Measurements from ENCODE around the gene POLRMT. TPM values are rescaled to one million over a fixed set of nuclear protein-coding genes. Genes with fewer than 3 reads are reported as not detected.
A peak's percentile ranks its signal among the peaks of the same experiment; 100 is the strongest.
"Not testable (repeated sequence)": the region's sequence is repeated elsewhere in the genome, so short reads cannot be mapped to it uniquely, and the experiment has no call there.

Gene POLRMT
- polyA plus RNA-seq, 1 experiment: 15.5 TPM

- ChIA-PET CTCF (interaction anchor here (0.7 kb wide), 1 partner anchor 98 kb away, joined by 4 read pairs; no protein-coding TSS in a partner anchor), POLR2A (interaction anchor here (0.6 to 1.4 kb wide), 3 partner anchors 13 to 126 kb away, joined by 3 to 7 read pairs (median 4); partner anchors contain the start of gene RNF126)
Observed at GRCh38 chr19:676339-677105, 43.2 kb upstream of the POLRMT start, which contains the start of gene FSTL3. Gene FSTL3 (plus strand): TSS chr19:676392. CDS start chr19:676424, 32 bp downstream.

GRCh38 chr19:676007-676338 lies 42.6 kb upstream of the POLRMT start:
- ChIA-PET CTCF (interaction anchor here (1.0 kb wide), 1 partner anchor 95 kb away, joined by 3 read pairs; no protein-coding TSS in a partner anchor), POLR2A (interaction anchor here (1.4 kb wide), 1 partner anchor 12 kb away, joined by 4 read pairs; the partner anchor contains the start of gene RNF126)
- Histone ChIP-seq H3K9me3 (ENCODE audit: control insufficient read depth, insufficient read depth, low read length) (no peaks in the 10 kb centered on the region; the same call in 1 of the 2 replicates), H3K4me3 (ENCODE audit: low read depth, low read length) (peak overlapping the region; percentile 41), H3K27ac (ENCODE audit: low read depth, low read length) (no peak overlapping the region), H3K27me3 (ENCODE audit: control insufficient read depth, insufficient read depth, low read length) (no peaks in the 10 kb centered on the region)
- no peak for TF ChIP-seq CTCF (IDR thresholded peaks at IDR 0.05; ENCODE audit: low read depth, low read length)
- no peak for DNase-seq (ENCODE audit: low read depth, low spot score)

More at GRCh38 chr19:676339-677105, 43.2 kb upstream of the POLRMT start, which contains the start of gene FSTL3:
- TF ChIP-seq CTCF (IDR thresholded peaks at IDR 0.05; ENCODE audit: low read depth, low read length): no peak
- Histone ChIP-seq H3K4me3 (ENCODE audit: low read depth, low read length) (peak within 1 kb of the TSS; percentile 75), H3K9me3 (ENCODE audit: control insufficient read depth, insufficient read depth, low read length) (no peaks in the 10 kb centered on the region; the same call in 1 of the 2 replicates), H3K27me3 (ENCODE audit: control insufficient read depth, insufficient read depth, low read length) (no peaks in the 10 kb centered on the region), H3K27ac (ENCODE audit: low read depth, low read length) (peak within 1 kb of the TSS; percentile 61)
- no peak for DNase-seq (ENCODE audit: low read depth, low spot score)

GRCh38 chr19:674282-675151 lies 41.2 kb upstream of the POLRMT start:
- ChIA-PET POLR2A (interaction anchor here (0.9 kb wide), 1 partner anchor 11 kb away, joined by 5 read pairs; the partner anchor contains the start of gene RNF126), CTCF (no interaction called here)
- H3K9me3 ChIP-seq (ENCODE audit: control insufficient read depth, insufficient read depth, low read length): no peaks in the 10 kb centered on the region; the same call in 1 of the 2 replicates
- no peak for DNase-seq (ENCODE audit: low read depth, low spot score)
- TF ChIP-seq CTCF (IDR thresholded peaks at IDR 0.05; ENCODE audit: low read depth, low read length): no peak
- H3K27ac ChIP-seq (ENCODE audit: low read depth, low read length): no peak overlapping the region
- H3K4me3 ChIP-seq (ENCODE audit: low read depth, low read length): no peak overlapping the region
- H3K27me3 ChIP-seq (ENCODE audit: control insufficient read depth, insufficient read depth, low read length): no peaks in the 10 kb centered on the region

GRCh38 chr19:670609-671075 lies 37.3 kb upstream of the POLRMT start:
- H3K27me3 ChIP-seq (ENCODE audit: control insufficient read depth, insufficient read depth, low read length): no peaks in the 10 kb centered on the region
- TF ChIP-seq CTCF (IDR thresholded peaks at IDR 0.05; ENCODE audit: low read depth, low read length): 0 out of 2 replicates have a peak, but pooled peaks have one; percentile 9
- POLR2A ChIA-PET: no interaction called here
- no peak overlapping the region for H3K4me3 ChIP-seq (ENCODE audit: low read depth, low read length)
- peaks cover 12% of the 10 kb centered on the region for H3K9me3 ChIP-seq (ENCODE audit: control insufficient read depth, insufficient read depth, low read length)
- H3K27ac ChIP-seq (ENCODE audit: low read depth, low read length): no peak overlapping the region
- DNase-seq (ENCODE audit: low read depth, low spot score): no peak
- CTCF ChIA-PET: no interaction called here

- CTCF ChIA-PET; H3K27ac ChIP-seq (ENCODE audit: low read depth, low read length); H3K4me3 ChIP-seq (ENCODE audit: low read depth, low read length); DNase-seq (ENCODE audit: low read depth, low spot score); H3K27me3 ChIP-seq (ENCODE audit: control insufficient read depth, insufficient read depth, low read length); POLR2A ChIA-PET: not testable (repeated sequence)
- peaks cover 12% of the 10 kb centered on the region for H3K9me3 ChIP-seq (ENCODE audit: control insufficient read depth, insufficient read depth, low read length)
Observed at GRCh38 chr19:668675-669434, 35.5 kb upstream of the POLRMT start.

- CTCF ChIA-PET; H3K27ac ChIP-seq (ENCODE audit: low read depth, low read length); POLR2A ChIA-PET; DNase-seq (ENCODE audit: low read depth, low spot score); H3K27me3 ChIP-seq (ENCODE audit: control insufficient read depth, insufficient read depth, low read length); H3K4me3 ChIP-seq (ENCODE audit: low read depth, low read length): not testable (repeated sequence)
- peaks cover 16% of the 10 kb centered on the region for H3K9me3 ChIP-seq (ENCODE audit: control insufficient read depth, insufficient read depth, low read length)
Observed at GRCh38 chr19:666985-667573, 33.7 kb upstream of the POLRMT start.
